HEK293 (cell line): ENCODE data around the gene TCTN2.

Experiments
- CTCF ChIP-seq: fragments of 450-650 bp; formaldehyde crosslinking; IDR thresholded peaks from 2 replicates; pipeline ENCODE4 v1.5.1; 2016; ENCODE audit warnings: missing biosample characterization, missing genetic modification characterization
- FEZF1 ChIP-seq: fragments of 450-650 bp; formaldehyde crosslinking; IDR thresholded peaks from 2 replicates; pipeline ENCODE4 v1.5.1; 2016; ENCODE audit warnings: missing biosample characterization, missing genetic modification characterization
- PATZ1 ChIP-seq: fragments of 450-650 bp; formaldehyde crosslinking; IDR thresholded peaks from 2 replicates; pipeline ENCODE4 v1.5.1; 2016; ENCODE audit warnings: missing biosample characterization, missing genetic modification characterization
- TCF7L2 ChIP-seq: IDR thresholded peaks from 2 replicates; pipeline ENCODE4 v1.6.1; 2011; ENCODE audit warnings: low read depth, mild to moderate bottlenecking, inconsistent platforms, low read length, moderate library complexity, borderline replicate concordance
- ZBTB49 ChIP-seq: fragments of 450-650 bp; formaldehyde crosslinking; IDR thresholded peaks from 2 replicates; pipeline ENCODE4 v1.5.1; 2016; ENCODE audit warnings: missing biosample characterization, missing genetic modification characterization, low read depth
- ZNF24 ChIP-seq: fragments of 450-650 bp; formaldehyde crosslinking; IDR thresholded peaks from 2 replicates; pipeline ENCODE4 v1.5.1; 2016; ENCODE audit warnings: missing biosample characterization, missing genetic modification characterization
- ZNF274 ChIP-seq, 2 experiments: fragments of 200-500 bp in 1 of 2; fragments of 450-650 bp in 1 of 2; sonication (Bioruptor generic) in 1 of 2; formaldehyde crosslinking in 1 of 2; IDR thresholded peaks; 2 replicates each; pipeline versions ENCODE4 v1.5.1 to v1.6.1; 2014 to 2016; ENCODE audit warnings: borderline replicate concordance in 1 of 2, inconsistent platforms in 1 of 2, low read length in 1 of 2, missing biosample characterization in 1 of 2, missing genetic modification characterization in 1 of 2
- ZNF354C ChIP-seq: fragments of 450-650 bp; formaldehyde crosslinking; IDR thresholded peaks from 2 replicates; pipeline ENCODE4 v1.5.1; 2016; ENCODE audit warnings: missing biosample characterization, missing genetic modification characterization, low read depth, borderline replicate concordance
- ZNF571 ChIP-seq: fragments of 450-650 bp; formaldehyde crosslinking; IDR thresholded peaks from 2 replicates; pipeline ENCODE4 v1.5.0; 2017; ENCODE audit warnings: missing biosample characterization, missing genetic modification characterization
- ZNF701 ChIP-seq: fragments of 450-650 bp; formaldehyde crosslinking; IDR thresholded peaks from 2 replicates; pipeline ENCODE4 v1.5.1; 2016; ENCODE audit warnings: missing biosample characterization, missing genetic modification characterization
- ZNF768 ChIP-seq: fragments of 450-650 bp; formaldehyde crosslinking; IDR thresholded peaks from 2 replicates; pipeline ENCODE4 v1.5.1; 2018; ENCODE audit warnings: missing biosample characterization, mild to moderate bottlenecking, missing genetic modification characterization
- TF ChIP-seq, protein P1 (sequence below): fragments of 450-650 bp; formaldehyde crosslinking; IDR thresholded peaks from 2 replicates; pipeline ENCODE4 v1.5.1; 2016; ENCODE audit warnings: missing biosample characterization, missing genetic modification characterization
- TF ChIP-seq, protein P2 (sequence below): sonication (generic); formaldehyde crosslinking; IDR thresholded peaks from 2 replicates; pipeline ENCODE4 v1.8.1; 2022; ENCODE audit warnings: mild to moderate bottlenecking, moderate library complexity, missing genetic modification reagents
- TF ChIP-seq, protein P3 (sequence below): fragments of 450-650 bp; formaldehyde crosslinking; IDR thresholded peaks from 2 replicates; pipeline ENCODE4 v1.5.1; 2016; ENCODE audit warnings: missing biosample characterization, missing genetic modification characterization

GRCh38 chr12:123741937-123742572, 71.1 kb downstream of the TCTN2 start:
- TF ChIP-seq CTCF (tag by site-specific recombination) (no peak), PATZ1 (tag by site-specific recombination) (no peak), TCF7L2 (no peak), ZNF701 (tag by site-specific recombination) (no peak), ZNF24 (tag by site-specific recombination) (no peak), ZNF571 (no peak), ZNF768 (no peak), ZBTB49 (no peak), FEZF1 (no peak), ZNF274 (IDR thresholded peaks at IDR 0.05; ENCODE audit: low read length) (no peak), ZNF274 (tag by site-specific recombination; IDR thresholded peaks at IDR 0.05; ENCODE audit: borderline replicate concordance) (no peak), ZNF354C (tag by site-specific recombination) (no peak)
- TF ChIP-seq, protein P1, sequence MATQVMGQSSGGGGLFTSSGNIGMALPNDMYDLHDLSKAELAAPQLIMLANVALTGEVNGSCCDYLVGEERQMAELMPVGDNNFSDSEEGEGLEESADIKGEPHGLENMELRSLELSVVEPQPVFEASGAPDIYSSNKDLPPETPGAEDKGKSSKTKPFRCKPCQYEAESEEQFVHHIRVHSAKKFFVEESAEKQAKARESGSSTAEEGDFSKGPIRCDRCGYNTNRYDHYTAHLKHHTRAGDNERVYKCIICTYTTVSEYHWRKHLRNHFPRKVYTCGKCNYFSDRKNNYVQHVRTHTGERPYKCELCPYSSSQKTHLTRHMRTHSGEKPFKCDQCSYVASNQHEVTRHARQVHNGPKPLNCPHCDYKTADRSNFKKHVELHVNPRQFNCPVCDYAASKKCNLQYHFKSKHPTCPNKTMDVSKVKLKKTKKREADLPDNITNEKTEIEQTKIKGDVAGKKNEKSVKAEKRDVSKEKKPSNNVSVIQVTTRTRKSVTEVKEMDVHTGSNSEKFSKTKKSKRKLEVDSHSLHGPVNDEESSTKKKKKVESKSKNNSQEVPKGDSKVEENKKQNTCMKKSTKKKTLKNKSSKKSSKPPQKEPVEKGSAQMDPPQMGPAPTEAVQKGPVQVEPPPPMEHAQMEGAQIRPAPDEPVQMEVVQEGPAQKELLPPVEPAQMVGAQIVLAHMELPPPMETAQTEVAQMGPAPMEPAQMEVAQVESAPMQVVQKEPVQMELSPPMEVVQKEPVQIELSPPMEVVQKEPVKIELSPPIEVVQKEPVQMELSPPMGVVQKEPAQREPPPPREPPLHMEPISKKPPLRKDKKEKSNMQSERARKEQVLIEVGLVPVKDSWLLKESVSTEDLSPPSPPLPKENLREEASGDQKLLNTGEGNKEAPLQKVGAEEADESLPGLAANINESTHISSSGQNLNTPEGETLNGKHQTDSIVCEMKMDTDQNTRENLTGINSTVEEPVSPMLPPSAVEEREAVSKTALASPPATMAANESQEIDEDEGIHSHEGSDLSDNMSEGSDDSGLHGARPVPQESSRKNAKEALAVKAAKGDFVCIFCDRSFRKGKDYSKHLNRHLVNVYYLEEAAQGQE (tag by site-specific recombination), result no peak
- TF ChIP-seq, protein P2, sequence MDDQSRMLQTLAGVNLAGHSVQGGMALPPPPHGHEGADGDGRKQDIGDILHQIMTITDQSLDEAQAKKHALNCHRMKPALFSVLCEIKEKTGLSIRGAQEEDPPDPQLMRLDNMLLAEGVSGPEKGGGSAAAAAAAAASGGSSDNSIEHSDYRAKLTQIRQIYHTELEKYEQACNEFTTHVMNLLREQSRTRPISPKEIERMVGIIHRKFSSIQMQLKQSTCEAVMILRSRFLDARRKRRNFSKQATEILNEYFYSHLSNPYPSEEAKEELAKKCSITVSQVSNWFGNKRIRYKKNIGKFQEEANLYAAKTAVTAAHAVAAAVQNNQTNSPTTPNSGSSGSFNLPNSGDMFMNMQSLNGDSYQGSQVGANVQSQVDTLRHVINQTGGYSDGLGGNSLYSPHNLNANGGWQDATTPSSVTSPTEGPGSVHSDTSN, result no peak
- TF ChIP-seq, protein P3, sequence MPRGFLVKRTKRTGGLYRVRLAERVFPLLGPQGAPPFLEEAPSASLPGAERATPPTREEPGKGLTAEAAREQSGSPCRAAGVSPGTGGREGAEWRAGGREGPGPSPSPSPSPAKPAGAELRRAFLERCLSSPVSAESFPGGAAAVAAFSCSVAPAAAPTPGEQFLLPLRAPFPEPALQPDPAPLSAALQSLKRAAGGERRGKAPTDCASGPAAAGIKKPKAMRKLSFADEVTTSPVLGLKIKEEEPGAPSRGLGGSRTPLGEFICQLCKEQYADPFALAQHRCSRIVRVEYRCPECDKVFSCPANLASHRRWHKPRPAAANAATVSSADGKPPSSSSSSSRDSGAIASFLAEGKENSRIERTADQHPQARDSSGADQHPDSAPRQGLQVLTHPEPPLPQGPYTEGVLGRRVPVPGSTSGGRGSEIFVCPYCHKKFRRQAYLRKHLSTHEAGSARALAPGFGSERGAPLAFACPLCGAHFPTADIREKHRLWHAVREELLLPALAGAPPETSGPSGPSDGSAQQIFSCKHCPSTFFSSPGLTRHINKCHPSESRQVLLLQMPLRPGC, result no peak
